ENCODE results near the gene ZNF76. TPM values are rescaled to one million over a fixed set of nuclear protein-coding genes. Genes with fewer than 3 reads are reported as not detected.
A peak's percentile ranks its signal among the peaks of the same experiment; 100 is the strongest.

The ZNF76 gene
- total and polyA plus RNA-seq, 2 of the 13 experiments (the other 11 are each of a cell fraction or from before 2014, with no cell fraction given) = 13.2 to 26.4 TPM

- peak; percentile 68 for TF ChIP-seq ZBTB7B (CRISPR knock-in tag; IDR thresholded peaks at IDR 0.05)
- TF ChIP-seq ZNF34 (CRISPR knock-in tag; IDR thresholded peaks at IDR 0.05; ENCODE audit: borderline replicate concordance) = peak; percentile 96
- no peak for TF ChIP-seq MTA3 (CRISPR knock-in tag; IDR thresholded peaks at IDR 0.05)
- peak; percentile 76 for TF ChIP-seq ISL2 (CRISPR knock-in tag; IDR thresholded peaks at IDR 0.05)
- peak; percentile 56; the same call in 1 of the 2 replicates for TF ChIP-seq ZNF343 (CRISPR knock-in tag; IDR thresholded peaks at IDR 0.05)
- TF ChIP-seq HES4 (CRISPR knock-in tag; IDR thresholded peaks at IDR 0.05; ENCODE audit: borderline replicate concordance) = peak; percentile 66; the same call in 1 of the 2 replicates
- TF ChIP-seq NFKBIZ (CRISPR knock-in tag; IDR thresholded peaks at IDR 0.05) = peak; percentile 82
- 0 out of 2 replicates have a peak, but pooled peaks have one; percentile 35 for TF ChIP-seq ZNF546 (CRISPR knock-in tag; conservative IDR thresholded peaks at IDR 0.05)
- TF ChIP-seq KAT2B (IDR thresholded peaks at IDR 0.05; ENCODE audit: borderline replicate concordance, low read depth, low read length) = no peak
- TF ChIP-seq NR3C1 (CRISPR knock-in tag; IDR thresholded peaks at IDR 0.05) = no peak
- no peak for TF ChIP-seq HNRNPK (IDR thresholded peaks at IDR 0.05; ENCODE audit: low read depth, low read length, poor library complexity, severe bottlenecking)
- TF ChIP-seq ZBTB14 (CRISPR knock-in tag; IDR thresholded peaks at IDR 0.05) = peak; percentile 11; the same call in 1 of the 2 replicates
- peak; percentile 54; the same call in 1 of the 2 replicates for TF ChIP-seq ZNF768 (CRISPR knock-in tag; IDR thresholded peaks at IDR 0.05)
- no peak for TF ChIP-seq MLLT10 (CRISPR knock-in tag; IDR thresholded peaks at IDR 0.05)
- TF ChIP-seq AFF4 (CRISPR knock-in tag; IDR thresholded peaks at IDR 0.05) = no peak
- peak; percentile 85 for TF ChIP-seq ZNF407 (CRISPR knock-in tag; IDR thresholded peaks at IDR 0.05; ENCODE audit: not compliant biosample characterization)
Observed at GRCh38 chr6:35297601-35298481, 38.3 kb downstream of the ZNF76 start, which contains the start of gene DEF6 (continued).
